H9 (cell line): ENCODE data around the gene SV2C. TPM values are rescaled to one million over a fixed set of nuclear protein-coding genes. Genes with fewer than 3 reads are reported as not detected.

Experiments
- DNase-seq: peaks from one replicate; pipeline ENCODE4 v3.0.0-alpha.2; 2017
- H2AFZ ChIP-seq: one replicate; pipeline ENCODE4 v1.6.1; 2013; ENCODE audit warnings: mild to moderate bottlenecking, low read length, control low read depth, moderate library complexity
- H2AK5ac ChIP-seq: 2 replicates; pipeline ENCODE4 v1.6.1; 2013; ENCODE audit warnings: low read length, control low read depth, mixed read lengths; ENCODE audit not compliant: insufficient read length
- H2BK120ac ChIP-seq: one replicate; pipeline ENCODE4 v1.6.1; 2013; ENCODE audit warnings: low read depth, mild to moderate bottlenecking, low read length, control low read depth, inconsistent platforms; ENCODE audit not compliant: poor library complexity, severe bottlenecking
- H2BK12ac ChIP-seq: 2 replicates; pipeline ENCODE4 v1.6.1; 2013; ENCODE audit warnings: low read length, control low read depth, mixed read lengths, low read depth; ENCODE audit not compliant: insufficient read length
- H2BK15ac ChIP-seq: 2 replicates; pipeline ENCODE4 v1.6.1; 2013; ENCODE audit warnings: low read depth, low read length, control low read depth
- H2BK20ac ChIP-seq: one replicate; pipeline ENCODE4 v1.6.1; 2013; ENCODE audit warnings: low read depth, mild to moderate bottlenecking, low read length, control low read depth, inconsistent platforms; ENCODE audit not compliant: poor library complexity, severe bottlenecking
- H2BK5ac ChIP-seq: 2 replicates; pipeline ENCODE4 v1.6.1; 2013; ENCODE audit warnings: low read length, control low read depth, mixed read lengths; ENCODE audit not compliant: insufficient read length
- H3K14ac ChIP-seq: 2 replicates; pipeline ENCODE4 v1.6.1; 2013; ENCODE audit warnings: low read length, control low read depth; ENCODE audit not compliant: insufficient read depth
- H3K18ac ChIP-seq: 2 replicates; pipeline ENCODE4 v1.6.1; 2013; ENCODE audit warnings: low read depth, mild to moderate bottlenecking, mixed read lengths, low read length, control low read depth; ENCODE audit not compliant: insufficient read length
- H3K23ac ChIP-seq: 2 replicates; pipeline ENCODE4 v1.6.1; 2013; ENCODE audit warnings: low read length, control low read depth, mixed read lengths, low read depth; ENCODE audit not compliant: insufficient read length
- H3K23me2 ChIP-seq: 2 replicates; pipeline ENCODE4 v1.6.1; 2013; ENCODE audit warnings: low read depth, mild to moderate bottlenecking, mixed read lengths, low read length, control low read depth; ENCODE audit not compliant: insufficient read length, poor library complexity, severe bottlenecking
- H3K27ac ChIP-seq: 2 replicates; pipeline ENCODE4 v1.5.1; 2013; ENCODE audit warnings: low read length, control low read depth, mixed read lengths, low read depth; ENCODE audit not compliant: insufficient read length
- H3K27me3 ChIP-seq: 2 replicates; pipeline ENCODE4 v1.6.1; 2013; ENCODE audit warnings: low read length, control low read depth, inconsistent platforms; ENCODE audit not compliant: insufficient read depth
- H3K4ac ChIP-seq: 2 replicates; pipeline ENCODE4 v1.6.1; 2013; ENCODE audit warnings: low read depth, mild to moderate bottlenecking, control low read depth, inconsistent platforms, low read length, moderate library complexity
- H3K4me1 ChIP-seq: 2 replicates; pipeline ENCODE4 v1.6.1; 2013; ENCODE audit warnings: low read length, control low read depth, inconsistent platforms; ENCODE audit not compliant: insufficient read depth
- H3K4me2 ChIP-seq: 2 replicates; pipeline ENCODE4 v1.6.1; 2013; ENCODE audit warnings: low read length, control low read depth, mixed read lengths; ENCODE audit not compliant: insufficient read length, insufficient read depth
- H3K56ac ChIP-seq: 2 replicates; pipeline ENCODE4 v1.6.1; 2013; ENCODE audit warnings: low read depth, mild to moderate bottlenecking, mixed read lengths, low read length, control low read depth; ENCODE audit not compliant: insufficient read length
- H3K79me1 ChIP-seq: 2 replicates; pipeline ENCODE4 v1.6.1; 2013; ENCODE audit warnings: low read depth, mild to moderate bottlenecking, moderate library complexity, low read length, control low read depth, inconsistent platforms; ENCODE audit not compliant: insufficient read depth, poor library complexity, severe bottlenecking
- H3K79me2 ChIP-seq: 2 replicates; pipeline ENCODE4 v1.6.1; 2013; ENCODE audit warnings: low read length, control low read depth, inconsistent platforms; ENCODE audit not compliant: insufficient read depth
- H3K9ac ChIP-seq: 2 replicates; pipeline ENCODE4 v1.6.1; 2013; ENCODE audit warnings: low read length, control low read depth, mixed read lengths; ENCODE audit not compliant: insufficient read length; ENCODE audit errors: extremely low read depth
- H3K9me3 ChIP-seq: one replicate; pipeline ENCODE4 v1.6.1; 2013; ENCODE audit warnings: low read depth, low read length, inconsistent platforms; ENCODE audit not compliant: control insufficient read depth
- H3T11ph ChIP-seq: one replicate; pipeline ENCODE4 v1.6.1; 2013; ENCODE audit warnings: mild to moderate bottlenecking, low read length, control low read depth, inconsistent platforms
- H4K20me1 ChIP-seq: one replicate; pipeline ENCODE4 v1.6.1; 2013; ENCODE audit not compliant: control insufficient read depth, insufficient read length, insufficient read depth
- H4K5ac ChIP-seq: 2 replicates; pipeline ENCODE4 v1.6.1; 2013; ENCODE audit warnings: low read depth, mild to moderate bottlenecking, mixed read lengths, low read length, control low read depth; ENCODE audit not compliant: insufficient read length
- H4K8ac ChIP-seq: replicated peaks from 2 replicates; pipeline ENCODE4 v1.6.1; 2013; ENCODE audit warnings: low read length, control low read depth, mixed read lengths, low read depth; ENCODE audit not compliant: insufficient read length
- H4K91ac ChIP-seq: 2 replicates; pipeline ENCODE4 v1.6.1; 2013; ENCODE audit warnings: low read depth, mild to moderate bottlenecking, moderate library complexity, mixed read lengths, low read length, control low read depth; ENCODE audit not compliant: insufficient read length
- H3K27ac Mint-ChIP-seq, 3 experiments: 2 replicates in 2 of 3; 3 replicates in 1 of 3; pipeline ENCODE4 v1.8.0; 2020 to 2021; ENCODE audit warnings: mixed read lengths in 3 of 3, mild to moderate bottlenecking in 1 of 3, moderate library complexity in 1 of 3
- H3K27me3 Mint-ChIP-seq: 2 replicates; pipeline ENCODE4 v1.8.0; 2021; ENCODE audit warnings: low read depth, mild to moderate bottlenecking, moderate library complexity, mixed read lengths
- H3K36me3 Mint-ChIP-seq, 3 experiments: 2 replicates in 2 of 3; 3 replicates in 1 of 3; pipeline ENCODE4 v1.8.0; 2020 to 2021; ENCODE audit warnings: low read depth in 3 of 3, mixed read lengths in 3 of 3; ENCODE audit not compliant: insufficient read depth in 1 of 3
- H3K4me1 Mint-ChIP-seq, 2 experiments: 2 replicates each; pipeline ENCODE4 v1.8.0; 2020; ENCODE audit warnings: mixed read lengths in 2 of 2
- H3K4me3 Mint-ChIP-seq, 2 experiments: 2 replicates in 1 of 2; 3 replicates in 1 of 2; pipeline ENCODE4 v1.8.0; 2020 to 2021; ENCODE audit warnings: mild to moderate bottlenecking in 2 of 2, mixed read lengths in 2 of 2, moderate library complexity in 1 of 2
- H3K9me3 Mint-ChIP-seq, 2 experiments: 2 replicates in 1 of 2; 3 replicates in 1 of 2; pipeline ENCODE4 v1.8.0; 2020; ENCODE audit warnings: mild to moderate bottlenecking in 2 of 2, mixed read lengths in 2 of 2, moderate library complexity in 1 of 2
- CTCF ChIP-seq: fragments of 200-600 bp; sonication (generic); conservative IDR thresholded peaks from 3 replicates; pipeline ENCODE4 v1.8.0; 2021; ENCODE audit warnings: antibody characterized with exemption, mild to moderate bottlenecking
- WGBS: extraction: QIAGEN DNeasy Blood & Tissue Kit; methylation state at CpG from one replicate; pipeline ENCODE4 v1.1.7; 2013; ENCODE audit warnings: missing lambda C conversion rate, low lambda C conversion rate, mixed read lengths; ENCODE audit not compliant: insufficient read length; ENCODE audit errors: extremely low coverage; 5-methylcytosine and 5-hydroxymethylcytosine counted together
- total RNA-seq: library from RNA; stranded (reverse); gene quantifications from 2 replicates; pipeline ENCODE4 v1.2.1, GENCODE V29; 2021

The SV2C gene
- total RNA-seq, 1 experiment from 2014 or later, result 0.09 TPM

DNA sequence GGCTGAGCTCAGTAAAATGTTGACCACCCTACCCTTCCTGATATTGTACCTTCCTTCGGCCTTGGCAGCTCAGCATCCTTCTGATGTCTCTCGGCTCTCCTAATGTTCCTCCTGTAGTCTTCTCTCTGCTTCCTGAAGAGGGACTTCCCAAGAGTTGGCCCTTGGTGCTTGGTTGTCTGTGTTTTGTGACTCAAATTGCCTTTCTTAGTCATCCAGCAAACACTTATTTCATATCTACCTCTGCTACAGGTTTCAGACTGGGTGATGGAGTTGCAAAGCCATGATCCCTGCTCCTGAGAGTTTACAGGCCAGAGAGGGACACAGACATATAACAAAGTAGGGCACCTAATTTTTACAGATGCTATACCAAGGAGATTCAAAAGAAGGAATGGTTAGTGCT is 70.1 kb downstream of the SV2C start:
- Histone ChIP-seq H3K56ac (no peak overlapping the region), H3K79me1 (no peaks in the 10 kb centered on the region), H2AFZ (no peak overlapping the region), H4K5ac (no peak overlapping the region), H3K27me3 (no peaks in the 10 kb centered on the region), H3K9ac (no peak overlapping the region), H3K23ac (no peak overlapping the region), H3T11ph (no peak overlapping the region), H4K20me1 (no peaks in the 10 kb centered on the region), H3K23me2 (no peaks in the 10 kb centered on the region), H2BK15ac (no peak overlapping the region), H2BK20ac (no peak overlapping the region), H4K91ac (no peak overlapping the region), H2AK5ac (no peak overlapping the region), H3K4me2 (no peak overlapping the region), H3K79me2 (no peaks in the 10 kb centered on the region), H2BK120ac (no peak overlapping the region), H3K9me3 (no peaks in the 10 kb centered on the region), H3K4ac (no peak overlapping the region), H3K27ac (no peak overlapping the region), H2BK5ac (no peak overlapping the region), H3K4me1 (peaks cover 12% of the 10 kb centered on the region), H4K8ac (no peak overlapping the region), H3K14ac (no peak overlapping the region), H2BK12ac (no peak overlapping the region), H3K18ac (no peak overlapping the region)
- Mint-ChIP-seq H3K4me1 (peaks cover 17 to 18% of the 10 kb centered on the region in 2 experiments), H3K4me3 (no peak overlapping the region), H3K27ac (no peak overlapping the region), H3K9me3 (no peaks in the 10 kb centered on the region), H3K27me3 (peaks cover 2% of the 10 kb centered on the region), H3K36me3 (no peaks in the 10 kb centered on the region)
- TF ChIP-seq CTCF, result no peak
- WGBS, result no CpG with 5 or more reads among the region's 2 CpGs
- DNase-seq, result no peak
